HG02943 (cell line): ENCODE results near the gene HOXB7.

Source experiments
- ATAC-seq: cut with Tn5 transposase; IDR thresholded peaks from one replicate; pipeline ENCODE4 v1.9.1; 2021; ENCODE audit warnings: mild to moderate bottlenecking, low read depth, moderate library complexity; ENCODE audit not compliant: unreplicated experiment

Gene HOXB7

DNA sequence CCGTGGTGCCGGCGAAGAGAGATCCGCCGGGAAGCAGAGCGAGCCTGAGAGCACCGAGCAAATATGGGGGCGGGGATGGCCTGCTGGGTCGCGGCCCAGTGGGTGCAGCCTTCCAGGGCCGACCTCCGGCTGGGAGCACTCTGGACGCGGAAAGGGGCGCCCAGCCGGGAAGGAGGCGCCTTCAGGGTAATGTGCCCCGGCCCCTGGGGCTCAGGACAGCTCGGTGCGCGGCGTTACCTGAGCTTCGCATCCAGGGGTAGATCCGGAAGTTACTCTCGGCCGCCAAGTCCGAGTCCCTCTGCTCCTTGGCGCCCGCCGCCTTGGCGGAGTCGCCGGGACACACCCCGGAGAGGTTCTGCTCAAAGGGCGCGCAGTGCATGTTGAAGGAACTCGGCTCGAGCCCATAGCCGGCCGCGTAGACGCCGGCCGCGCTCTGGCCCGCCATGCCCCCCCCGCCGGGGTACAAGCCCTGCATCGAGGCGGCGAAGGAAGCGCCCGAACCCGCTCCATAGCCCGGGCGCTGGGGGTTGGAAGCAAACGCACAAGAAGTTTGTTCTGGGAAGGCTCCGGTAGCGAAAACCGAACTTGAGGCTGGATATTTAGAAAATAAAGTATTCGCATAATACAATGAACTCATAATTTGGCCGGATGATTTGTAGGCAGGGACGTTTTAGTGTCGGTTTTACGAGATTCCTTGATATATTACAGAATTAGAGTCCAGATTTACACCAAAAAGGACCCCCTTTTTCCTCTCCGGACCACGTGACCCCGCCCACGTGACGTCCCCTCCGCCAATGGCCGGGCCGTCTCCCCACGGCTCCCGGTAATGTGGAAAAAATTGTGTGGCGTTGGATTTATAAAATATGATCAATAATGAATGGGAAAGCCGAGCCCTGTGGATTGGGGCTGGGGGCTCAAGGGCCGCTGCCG is at the start of gene HOXB7:
Gene HOXB7 (minus strand): TSS at position 736 of the 930 bp plus-strand sequence. CDS start 99 bp downstream, at position 637.
- no peak for ATAC-seq

- ATAC-seq = no peak
Observed at GRCh38 chr17:48655913-48656312, 45.1 kb upstream of the HOXB7 start.

DNA sequence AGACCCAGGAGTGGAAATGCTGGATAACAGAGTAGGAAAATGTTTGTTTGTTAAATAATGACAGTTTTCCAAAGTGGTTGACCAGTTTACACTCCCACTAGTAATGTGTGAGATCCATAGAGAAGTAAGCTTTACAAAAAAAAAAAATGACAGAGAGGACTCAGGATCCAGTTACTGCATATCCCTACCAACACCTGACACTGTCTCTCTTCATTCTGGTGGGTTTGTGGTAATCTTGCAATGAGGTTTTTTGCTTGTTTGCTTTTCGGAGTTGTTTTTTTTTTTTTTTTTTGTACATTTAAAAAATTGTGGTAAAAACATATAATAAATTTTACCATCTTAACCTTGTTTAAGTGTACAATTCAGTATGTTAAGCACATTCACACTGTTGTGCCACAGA is 38.9 kb upstream of the HOXB7 start:
- no peak for ATAC-seq

- ATAC-seq = no peak
Observed at GRCh38 chr17:48647963-48648245, 37.1 kb upstream of the HOXB7 start.

DNA sequence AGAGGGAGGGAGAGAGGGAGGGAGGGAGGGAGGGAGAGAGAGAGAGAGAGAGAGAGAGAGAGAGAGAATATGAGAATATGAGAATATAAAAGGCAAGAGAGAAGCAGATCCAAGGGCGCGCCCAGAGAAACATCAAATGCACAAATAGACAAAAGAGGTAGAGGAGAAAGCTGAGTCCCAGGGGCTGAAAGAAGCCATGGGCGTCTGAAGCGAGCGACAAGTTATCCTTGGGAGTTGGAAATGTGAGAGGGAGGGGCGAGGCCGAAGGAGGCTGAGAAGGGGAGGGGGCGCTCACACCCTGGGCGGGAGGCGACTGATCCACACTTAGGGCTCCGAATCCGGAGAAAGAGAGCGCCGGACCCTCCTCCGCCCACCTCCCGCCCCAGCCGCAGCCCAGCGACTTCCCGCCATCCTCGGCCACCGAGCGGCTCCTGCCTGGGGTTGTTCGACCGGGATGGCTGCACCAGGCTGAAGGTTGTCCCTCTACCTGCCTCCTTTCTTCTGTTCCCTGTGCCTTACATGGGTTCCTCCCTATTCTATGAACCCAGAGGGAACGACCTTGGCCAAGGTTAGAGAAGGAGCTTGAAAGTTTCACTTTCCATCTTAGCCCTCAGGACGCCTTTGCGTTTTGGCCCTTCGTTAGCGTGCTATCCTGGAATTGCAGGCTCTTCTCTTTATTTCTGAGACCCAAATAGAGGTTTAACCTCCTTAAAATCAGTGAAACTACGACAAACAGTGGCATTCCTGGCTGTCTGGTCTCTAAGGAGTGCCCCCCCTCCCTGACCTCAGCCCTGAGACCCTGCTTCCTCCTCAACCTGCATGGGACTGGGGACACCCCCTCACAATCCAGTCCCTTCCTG is 36.5 kb upstream of the HOXB7 start:
- ATAC-seq = no peak

DNA sequence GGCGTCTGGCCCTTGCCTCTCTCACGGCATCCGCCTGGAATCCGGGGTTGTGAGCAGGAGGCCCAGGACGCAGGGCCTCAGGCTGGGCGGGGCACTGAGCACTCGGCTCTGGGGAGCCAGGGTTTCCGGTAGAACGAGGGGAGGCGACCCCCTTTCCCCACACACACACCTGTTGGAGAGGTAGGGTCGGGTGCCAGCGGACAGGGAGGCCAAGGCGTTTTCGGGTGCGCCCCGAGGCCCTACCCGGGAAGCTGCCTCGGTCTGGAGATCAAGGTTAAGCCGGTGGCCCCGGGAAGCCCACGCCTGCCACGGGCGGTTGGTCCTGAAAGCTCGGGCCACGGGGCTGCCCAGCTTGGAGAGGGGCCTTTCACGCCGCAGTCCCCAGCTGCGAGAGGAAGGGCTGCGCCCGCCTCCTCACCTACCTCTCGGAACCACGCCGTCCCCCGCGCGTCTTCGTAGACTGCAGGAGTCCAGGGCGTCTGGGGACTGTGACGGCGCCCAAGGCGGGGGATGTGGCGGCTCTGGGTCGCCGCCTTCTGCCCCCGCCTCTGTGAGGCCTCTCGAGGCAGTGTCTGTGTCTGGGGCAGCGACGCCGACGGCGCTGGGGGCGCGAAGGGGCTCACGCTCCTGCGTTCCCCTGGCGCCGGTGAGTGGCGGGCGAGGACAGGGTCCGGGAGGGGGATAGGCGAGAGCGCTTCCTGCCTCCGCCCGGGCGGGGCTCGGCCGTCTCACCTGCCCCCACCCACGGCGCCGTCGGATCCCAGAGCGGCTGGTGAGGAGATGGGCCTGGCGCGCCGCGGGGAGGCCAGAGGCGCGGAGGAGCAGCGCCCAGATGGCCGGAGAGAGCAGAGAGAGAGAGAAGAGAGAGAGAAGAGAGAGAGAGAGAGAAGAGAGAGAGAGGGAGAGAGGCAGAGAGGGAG is 35.6 kb upstream of the HOXB7 start:
- ATAC-seq = no peak

- ATAC-seq = no peak
Observed at GRCh38 chr17:48645639-48646182, 34.9 kb upstream of the HOXB7 start.

DNA sequence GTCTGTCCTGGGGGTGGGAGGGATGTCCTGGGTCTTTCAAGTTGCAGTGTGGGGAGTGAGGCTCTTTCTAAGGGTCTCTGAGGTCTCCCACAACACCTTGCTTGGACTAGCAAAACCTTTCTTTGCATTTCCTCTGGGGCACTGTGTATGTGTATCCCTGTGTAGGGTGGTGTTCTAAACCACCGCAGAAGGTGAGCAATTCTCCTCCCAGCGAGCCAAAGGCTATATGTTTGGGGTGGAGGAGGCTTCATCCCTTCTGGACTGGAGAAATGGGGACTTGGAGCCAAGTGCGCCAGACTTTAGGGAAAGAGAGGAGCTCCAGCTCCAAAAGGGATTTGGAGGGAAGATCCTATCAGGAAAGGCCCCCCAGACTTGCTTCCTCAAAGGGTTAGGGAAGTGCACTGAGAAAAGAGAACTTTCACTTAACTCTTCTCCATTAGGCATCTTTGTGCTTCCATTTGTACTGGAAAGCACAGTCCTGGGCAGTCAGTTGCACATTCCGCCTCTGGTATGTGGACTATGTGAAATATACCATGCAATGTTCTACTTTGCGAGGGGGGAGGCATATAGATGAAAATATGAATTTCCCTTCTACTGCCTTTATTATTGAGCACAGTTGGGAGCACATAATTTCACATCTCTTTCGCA is 34.2 kb upstream of the HOXB7 start:
- ATAC-seq = no peak

GRCh38 chr17:48644159-48644558 is 33.3 kb upstream of the HOXB7 start:
- no peak for ATAC-seq

- ATAC-seq = no peak
Observed at GRCh38 chr17:48643697-48644012, 32.8 kb upstream of the HOXB7 start.

GRCh38 chr17:48642843-48643696 is 32.3 kb upstream of the HOXB7 start:
- no peak for ATAC-seq

DNA sequence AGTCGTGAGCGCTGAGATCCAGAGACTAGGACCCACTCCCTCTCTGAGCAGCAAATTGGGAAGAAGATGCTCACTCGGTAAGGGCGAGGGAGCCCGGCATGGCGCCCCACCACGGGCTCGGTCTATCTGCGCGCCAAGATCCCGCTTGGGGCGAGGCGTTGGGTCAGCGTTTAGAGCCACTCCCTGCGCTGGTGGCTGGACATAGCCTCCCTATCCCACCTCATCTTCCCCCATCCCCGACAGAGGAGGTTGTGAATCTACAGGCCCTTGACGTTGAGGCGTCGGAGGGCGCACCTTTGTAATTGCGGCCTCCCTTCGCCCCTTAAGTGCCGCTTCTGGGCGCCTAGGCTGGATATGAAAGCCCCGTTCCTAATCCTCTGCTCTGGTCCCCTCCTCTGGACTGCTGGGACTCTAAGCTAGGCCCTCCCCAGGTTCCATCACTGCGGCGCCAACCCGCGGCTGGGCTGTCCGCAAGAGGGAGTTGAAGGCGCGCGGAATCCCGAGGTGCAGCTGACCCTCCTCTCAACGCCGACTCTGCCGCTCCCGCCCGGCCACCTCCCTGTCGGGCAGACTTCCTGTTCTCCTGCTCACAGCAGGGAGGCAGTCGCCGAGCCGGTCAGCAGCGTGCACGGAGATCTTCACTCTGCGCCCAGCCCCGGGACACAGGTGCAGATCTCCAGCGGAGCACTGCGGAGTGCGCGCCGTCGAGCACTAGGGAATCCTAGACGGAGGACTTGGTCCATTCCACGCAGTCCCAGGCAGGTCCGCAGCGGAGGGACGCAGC is 31.4 kb upstream of the HOXB7 start:
- no peak for ATAC-seq

DNA sequence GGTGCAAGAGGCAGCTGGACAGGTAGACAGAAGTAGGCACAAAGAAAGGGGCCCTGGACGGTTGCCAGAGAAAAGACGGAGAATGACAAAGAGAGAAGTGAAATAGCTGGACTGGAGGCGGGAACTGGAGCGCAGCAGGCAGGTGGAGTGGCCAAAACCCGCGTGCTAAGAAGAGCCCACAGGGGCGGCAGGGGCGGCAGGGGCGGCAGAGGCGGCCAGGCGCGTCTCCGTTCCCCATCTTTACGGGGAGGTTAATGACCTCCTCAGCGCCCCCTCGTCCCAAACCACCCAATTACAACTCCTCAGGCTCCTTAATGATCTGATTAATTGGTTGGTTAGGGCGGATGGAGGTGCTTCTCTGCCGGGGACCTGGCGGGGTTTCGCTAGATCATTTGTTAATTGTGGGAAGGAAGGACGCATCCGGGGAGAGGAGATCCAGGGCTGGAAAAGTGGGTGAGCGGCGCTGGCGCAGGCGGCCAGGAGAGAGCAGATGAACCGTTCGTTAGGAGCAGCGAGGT is 30.8 kb upstream of the HOXB7 start:
- ATAC-seq = no peak

GRCh38 chr17:48640858-48641180 is 30.0 kb upstream of the HOXB7 start:
- ATAC-seq = no peak

- ATAC-seq = no peak
Observed at GRCh38 chr17:48639982-48640857, 29.4 kb upstream of the HOXB7 start.

DNA sequence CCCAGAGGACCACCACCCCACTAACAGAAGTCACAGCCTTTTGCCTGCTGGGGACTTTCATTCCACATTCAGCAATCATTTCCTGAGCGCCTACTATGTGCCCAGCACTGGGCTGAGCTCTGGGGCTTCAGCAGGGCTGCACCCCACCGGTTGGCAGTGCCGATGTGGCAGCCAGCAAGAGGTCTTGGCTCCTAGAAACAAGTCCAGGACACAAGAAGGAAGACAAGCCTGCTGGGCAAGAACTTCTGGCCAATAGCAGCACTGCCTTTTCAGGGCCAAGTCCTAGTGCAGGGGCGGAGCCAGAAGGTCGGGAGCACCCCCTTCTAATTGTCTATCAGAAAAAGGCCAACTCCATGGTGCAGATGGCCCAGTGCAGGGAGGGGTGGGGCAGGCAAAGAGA is 28.3 kb upstream of the HOXB7 start:
- no peak for ATAC-seq
